HepG2 (cell line): ENCODE data around the gene GP1BA. TPM values are rescaled to one million over a fixed set of nuclear protein-coding genes. Genes with fewer than 3 reads are reported as not detected.
A peak's percentile ranks its signal among the peaks of the same experiment; 100 is the strongest.

Experiments used
- BRF2 ChIP-seq: sonication (generic); formaldehyde crosslinking; IDR thresholded peaks from 2 replicates; pipeline ENCODE4 v1.8.1; 2022; ENCODE audit warnings: mild to moderate bottlenecking, missing genetic modification reagents
- CCAR2 ChIP-seq: fragments of 200-400 bp; formaldehyde crosslinking; optimal IDR thresholded peaks from 2 replicates; pipeline ENCODE3; 2018; ENCODE audit warnings: low read depth, mild to moderate bottlenecking, low read length, moderate library complexity
- HOXA9 ChIP-seq: sonication (generic); formaldehyde crosslinking; IDR thresholded peaks from 2 replicates; pipeline ENCODE4 v1.8.1; 2022; ENCODE audit warnings: missing genetic modification reagents, mild to moderate bottlenecking, moderate library complexity, borderline replicate concordance
- IRF1 ChIP-seq: sonication (generic); formaldehyde crosslinking; IDR thresholded peaks from 2 replicates; pipeline ENCODE4 v1.4.0; 2020; ENCODE audit warnings: low read depth, mild to moderate bottlenecking, missing genetic modification reagents
- KLF9 ChIP-seq: IDR thresholded peaks from 2 replicates; pipeline ENCODE4 v1.6.1; 2016; ENCODE audit warnings: low read depth
- MED13 ChIP-seq: sonication (generic); formaldehyde crosslinking; IDR thresholded peaks from 2 replicates; pipeline ENCODE4 v1.5.0; 2020; ENCODE audit warnings: missing genetic modification reagents
- MTA3 ChIP-seq: sonication (generic); formaldehyde crosslinking; IDR thresholded peaks from 2 replicates; pipeline ENCODE4 v1.4.0; 2020; ENCODE audit warnings: missing genetic modification reagents
- MYNN ChIP-seq: sonication (generic); formaldehyde crosslinking; IDR thresholded peaks from 2 replicates; pipeline ENCODE4 v1.4.0; 2020; ENCODE audit warnings: mild to moderate bottlenecking, low read depth, missing genetic modification reagents
- NFKBIZ ChIP-seq: IDR thresholded peaks from 2 replicates; pipeline ENCODE4 v1.6.1; 2018; ENCODE audit warnings: missing genetic modification reagents, missing compliant biosample characterization
- PCBP2 ChIP-seq: fragments of 200-400 bp; formaldehyde crosslinking; optimal IDR thresholded peaks from 2 replicates; pipeline ENCODE3; 2018; ENCODE audit warnings: low read length, low read depth; ENCODE audit not compliant: poor library complexity, severe bottlenecking
- RAD21 ChIP-seq: fragments of 450-650 bp; formaldehyde crosslinking; IDR thresholded peaks from 2 replicates; pipeline ENCODE4 v1.5.0; 2020; ENCODE audit warnings: mild to moderate bottlenecking
- SMARCE1 ChIP-seq: fragments of 450-650 bp; IDR thresholded peaks from 2 replicates; pipeline ENCODE4 v1.6.1; 2017; ENCODE audit warnings: borderline replicate concordance
- SMYD3 ChIP-seq: sonication (generic); formaldehyde crosslinking; IDR thresholded peaks from 2 replicates; pipeline ENCODE4 v1.8.1; 2023; ENCODE audit warnings: mild to moderate bottlenecking, missing genetic modification reagents
- TCF7L2 ChIP-seq: IDR thresholded peaks from 2 replicates; pipeline ENCODE4 v1.6.1; 2011; ENCODE audit warnings: mild to moderate bottlenecking, low read depth, low read length, moderate library complexity
- ZNF280B ChIP-seq: sonication (generic); formaldehyde crosslinking; IDR thresholded peaks from 2 replicates; pipeline ENCODE4 v1.5.0; 2020; ENCODE audit warnings: missing genetic modification reagents, mild to moderate bottlenecking, borderline replicate concordance
- ZNF354B ChIP-seq: sonication (generic); formaldehyde crosslinking; IDR thresholded peaks from 2 replicates; pipeline ENCODE4 v1.8.0; 2022; ENCODE audit warnings: mild to moderate bottlenecking, missing genetic modification reagents
- ZNF431 ChIP-seq: sonication (generic); formaldehyde crosslinking; IDR thresholded peaks from 2 replicates; pipeline ENCODE4 v1.9.0; 2022; ENCODE audit warnings: missing genetic modification reagents, low read depth, mild to moderate bottlenecking, borderline replicate concordance
- ZNF557 ChIP-seq: sonication (generic); formaldehyde crosslinking; IDR thresholded peaks from 2 replicates; pipeline ENCODE4 v1.4.0; 2020; ENCODE audit warnings: missing genetic modification reagents
- ZNF619 ChIP-seq: sonication (generic); formaldehyde crosslinking; IDR thresholded peaks from 2 replicates; pipeline ENCODE4 v1.4.0; 2020; ENCODE audit warnings: mild to moderate bottlenecking, missing genetic modification reagents
- ZNF766 ChIP-seq: sonication (generic); formaldehyde crosslinking; IDR thresholded peaks from 2 replicates; pipeline ENCODE4 v1.5.0; 2020; ENCODE audit warnings: missing genetic modification reagents, borderline replicate concordance
- ZNF83 ChIP-seq: sonication (generic); formaldehyde crosslinking; IDR thresholded peaks from 2 replicates; pipeline ENCODE4 v1.4.0; 2020; ENCODE audit warnings: missing genetic modification reagents, mild to moderate bottlenecking, borderline replicate concordance
- polyA plus RNA-seq, 8 experiments: library from polyadenylated mRNA; depleted of rRNA in 3 of 8; stranded (reverse) in 7 of 8; unstranded in 1 of 8; fragments of >200 nt; fragmentation: Illumina TruSeq in 4 of 8; extraction: Trizol in 4 of 8; gene quantifications; 2 replicates each; pipeline versions ENCODE4 v1.2.1 to v1.2.3, GENCODE V29; 2011 to 2016; ENCODE audit warnings: low read depth in 4 of 8, missing spikeins in 1 of 8, mixed read lengths in 1 of 8; ENCODE audit not compliant: insufficient read depth in 1 of 8
- total RNA-seq, 5 experiments: library from RNA; depleted of rRNA; stranded (reverse); fragments of >200 nt; fragmentation: Illumina TruSeq; extraction: Trizol; gene quantifications; 2 replicates each; pipeline ENCODE4 v1.2.3, GENCODE V29; 2016; ENCODE audit warnings: low read depth in 1 of 5
- TF ChIP-seq, protein P1 (sequence below): sonication (generic); formaldehyde crosslinking; IDR thresholded peaks from 2 replicates; pipeline ENCODE4 v1.5.1; 2020; ENCODE audit warnings: mild to moderate bottlenecking, missing genetic modification reagents, borderline replicate concordance

GP1BA gene
- total and polyA plus RNA-seq, 2 of the 13 experiments (the other 11 are each of a cell fraction or from before 2014, with no cell fraction given), result not detected

DNA sequence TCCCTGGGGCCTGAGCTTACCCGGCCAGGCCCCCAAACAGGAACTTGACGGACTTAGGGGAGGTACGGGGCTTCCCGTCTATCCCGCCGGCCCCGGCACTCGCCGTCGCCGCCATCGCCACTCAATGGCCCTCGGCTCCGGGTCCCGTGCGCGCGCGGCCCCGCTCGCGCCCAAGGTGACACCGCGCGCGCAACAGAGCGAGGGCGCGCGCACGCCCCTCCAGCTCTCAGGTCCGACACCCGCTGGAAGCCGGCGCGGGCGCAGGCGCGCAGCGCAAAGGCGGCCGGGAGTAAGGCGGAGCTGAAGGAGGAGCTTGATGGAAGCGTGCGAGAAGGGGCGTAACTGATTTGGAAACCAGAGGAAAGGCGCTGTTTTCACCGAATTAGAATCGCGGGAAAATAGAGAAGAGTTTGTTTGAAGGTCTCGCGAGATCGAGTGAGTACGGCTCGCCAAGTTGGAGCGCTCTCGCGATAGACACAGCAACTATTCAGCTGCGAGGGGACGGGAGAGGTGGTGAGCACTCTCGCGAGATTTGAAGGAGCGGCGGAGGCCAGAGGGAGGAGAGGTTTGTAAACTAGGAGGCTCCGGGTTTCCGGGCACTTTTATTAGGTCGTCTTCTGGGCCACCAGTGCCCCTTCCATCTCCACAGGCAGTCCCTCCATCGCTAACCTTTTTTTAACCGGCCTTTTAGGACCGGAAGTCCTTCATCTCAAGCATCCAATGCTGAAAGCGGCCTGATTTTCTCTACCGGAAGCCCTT lies 7.9 kb downstream of the GP1BA start, which contains the start of the genes RNF167 and SLC25A11 (continued):
- TF ChIP-seq PCBP2 (no peak), TCF7L2 (no peak), CCAR2 (no peak), BRF2 (CRISPR knock-in tag) (no peak), ZNF766 (CRISPR knock-in tag) (0 out of 2 replicates have a peak, but pooled peaks have one; percentile 60), ZNF83 (no peak), IRF1 (CRISPR knock-in tag) (no peak), ZNF619 (CRISPR knock-in tag) (0 out of 2 replicates have a peak, but pooled peaks have one; percentile 56), NFKBIZ (CRISPR knock-in tag) (no peak), ZNF557 (CRISPR knock-in tag) (no peak), SMARCE1 (no peak), MED13 (CRISPR knock-in tag) (peak; percentile 71; the same call in 1 of the 2 replicates), HOXA9 (CRISPR knock-in tag) (no peak), RAD21 (CRISPR knock-in tag) (peak; percentile 57), KLF9 (CRISPR knock-in tag) (no peak), SMYD3 (CRISPR knock-in tag) (no peak), MYNN (no peak), ZNF280B (CRISPR knock-in tag) (no peak), ZNF431 (CRISPR knock-in tag) (no peak), MTA3 (CRISPR knock-in tag) (no peak), ZNF354B (CRISPR knock-in tag) (no peak)
- TF ChIP-seq, protein P1, sequence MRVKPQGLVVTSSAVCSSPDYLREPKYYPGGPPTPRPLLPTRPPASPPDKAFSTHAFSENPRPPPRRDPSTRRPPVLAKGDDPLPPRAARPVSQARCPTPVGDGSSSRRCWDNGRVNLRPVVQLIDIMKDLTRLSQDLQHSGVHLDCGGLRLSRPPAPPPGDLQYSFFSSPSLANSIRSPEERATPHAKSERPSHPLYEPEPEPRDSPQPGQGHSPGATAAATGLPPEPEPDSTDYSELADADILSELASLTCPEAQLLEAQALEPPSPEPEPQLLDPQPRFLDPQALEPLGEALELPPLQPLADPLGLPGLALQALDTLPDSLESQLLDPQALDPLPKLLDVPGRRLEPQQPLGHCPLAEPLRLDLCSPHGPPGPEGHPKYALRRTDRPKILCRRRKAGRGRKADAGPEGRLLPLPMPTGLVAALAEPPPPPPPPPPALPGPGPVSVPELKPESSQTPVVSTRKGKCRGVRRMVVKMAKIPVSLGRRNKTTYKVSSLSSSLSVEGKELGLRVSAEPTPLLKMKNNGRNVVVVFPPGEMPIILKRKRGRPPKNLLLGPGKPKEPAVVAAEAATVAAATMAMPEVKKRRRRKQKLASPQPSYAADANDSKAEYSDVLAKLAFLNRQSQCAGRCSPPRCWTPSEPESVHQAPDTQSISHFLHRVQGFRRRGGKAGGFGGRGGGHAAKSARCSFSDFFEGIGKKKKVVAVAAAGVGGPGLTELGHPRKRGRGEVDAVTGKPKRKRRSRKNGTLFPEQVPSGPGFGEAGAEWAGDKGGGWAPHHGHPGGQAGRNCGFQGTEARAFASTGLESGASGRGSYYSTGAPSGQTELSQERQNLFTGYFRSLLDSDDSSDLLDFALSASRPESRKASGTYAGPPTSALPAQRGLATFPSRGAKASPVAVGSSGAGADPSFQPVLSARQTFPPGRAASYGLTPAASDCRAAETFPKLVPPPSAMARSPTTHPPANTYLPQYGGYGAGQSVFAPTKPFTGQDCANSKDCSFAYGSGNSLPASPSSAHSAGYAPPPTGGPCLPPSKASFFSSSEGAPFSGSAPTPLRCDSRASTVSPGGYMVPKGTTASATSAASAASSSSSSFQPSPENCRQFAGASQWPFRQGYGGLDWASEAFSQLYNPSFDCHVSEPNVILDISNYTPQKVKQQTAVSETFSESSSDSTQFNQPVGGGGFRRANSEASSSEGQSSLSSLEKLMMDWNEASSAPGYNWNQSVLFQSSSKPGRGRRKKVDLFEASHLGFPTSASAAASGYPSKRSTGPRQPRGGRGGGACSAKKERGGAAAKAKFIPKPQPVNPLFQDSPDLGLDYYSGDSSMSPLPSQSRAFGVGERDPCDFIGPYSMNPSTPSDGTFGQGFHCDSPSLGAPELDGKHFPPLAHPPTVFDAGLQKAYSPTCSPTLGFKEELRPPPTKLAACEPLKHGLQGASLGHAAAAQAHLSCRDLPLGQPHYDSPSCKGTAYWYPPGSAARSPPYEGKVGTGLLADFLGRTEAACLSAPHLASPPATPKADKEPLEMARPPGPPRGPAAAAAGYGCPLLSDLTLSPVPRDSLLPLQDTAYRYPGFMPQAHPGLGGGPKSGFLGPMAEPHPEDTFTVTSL (CRISPR knock-in tag), result no peak
